Type B pancreatic cell (in vitro differentiated cells): ENCODE measurements around the gene BACE2. TPM values are rescaled to one million over a fixed set of nuclear protein-coding genes. Genes with fewer than 3 reads are reported as not detected.

ENCODE experiments used
- DNase-seq: peaks from one replicate; pipeline ENCODE4 v3.0.0; 2021; ENCODE audit warnings: mixed read lengths; ENCODE audit not compliant: unreplicated experiment; ENCODE audit errors: extremely low spot score
- H3K27ac Mint-ChIP-seq: 2 replicates; pipeline ENCODE4 v1.8.0; 2021; ENCODE audit warnings: mild to moderate bottlenecking, mixed read lengths
- H3K27me3 Mint-ChIP-seq: 2 replicates; pipeline ENCODE4 v1.8.0; 2021; ENCODE audit warnings: mixed read lengths
- H3K36me3 Mint-ChIP-seq: 2 replicates; pipeline ENCODE4 v1.8.0; 2021; ENCODE audit warnings: mixed read lengths
- H3K4me1 Mint-ChIP-seq: one replicate; pipeline ENCODE4 v1.8.0; 2021; ENCODE audit warnings: mixed read lengths; ENCODE audit not compliant: unreplicated experiment
- H3K4me3 Mint-ChIP-seq: 2 replicates; pipeline ENCODE4 v1.8.0; 2021; ENCODE audit warnings: mild to moderate bottlenecking, mixed read lengths
- H3K9me3 Mint-ChIP-seq: 2 replicates; pipeline ENCODE4 v1.8.0; 2021; ENCODE audit warnings: mixed read lengths
- CTCF ChIP-seq: fragments of 200-600 bp; sonication (generic); conservative IDR thresholded peaks from 2 replicates; pipeline ENCODE4 v1.5.0; 2021; ENCODE audit warnings: antibody characterized with exemption, mild to moderate bottlenecking
- total RNA-seq: library from RNA; stranded (reverse); gene quantifications from 2 replicates; pipeline ENCODE4 v1.2.1, GENCODE V29; 2021; ENCODE audit warnings: low replicate concordance

The BACE2 gene
- total RNA-seq, 1 donor from 2014 or later: 29.8 TPM

- H3K27me3 Mint-ChIP-seq: peaks cover 9% of the 10 kb centered on the region
- H3K9me3 Mint-ChIP-seq: no peaks in the 10 kb centered on the region
- TF ChIP-seq CTCF: no peak
- H3K4me3 Mint-ChIP-seq: no peak overlapping the region
- no peaks in the 10 kb centered on the region for H3K4me1 Mint-ChIP-seq
- H3K36me3 Mint-ChIP-seq: no peaks in the 10 kb centered on the region
- no peak for DNase-seq
- H3K27ac Mint-ChIP-seq: no peak overlapping the region
These were observed 19.2 kb upstream of the BACE2 start for GRCh38 chr21:41148798-41149197.

DNA sequence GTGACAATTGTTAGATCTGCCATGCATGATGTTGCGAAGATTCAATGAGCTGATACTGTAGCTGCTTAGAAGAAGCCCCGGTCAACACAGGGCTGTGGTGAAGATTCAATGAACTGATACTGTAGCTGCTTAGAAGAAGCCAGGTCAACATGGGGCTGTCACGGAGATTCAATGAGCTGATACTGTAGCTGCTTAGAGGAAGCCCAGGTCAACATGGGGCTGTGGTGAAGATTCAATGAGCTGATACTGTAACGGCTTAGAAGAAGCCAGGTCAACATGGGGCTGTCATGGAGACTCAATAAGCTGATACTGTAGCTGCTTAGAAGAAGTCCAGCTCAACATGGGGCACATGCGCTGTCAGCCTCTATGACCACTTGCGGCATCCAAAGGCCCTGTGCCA lies 18.8 kb upstream of the BACE2 start:
- DNase-seq: no peak
- no peaks in the 10 kb centered on the region for H3K4me1 Mint-ChIP-seq
- no peaks in the 10 kb centered on the region for H3K36me3 Mint-ChIP-seq
- no peak overlapping the region for H3K4me3 Mint-ChIP-seq
- H3K27me3 Mint-ChIP-seq: peaks cover 12% of the 10 kb centered on the region
- TF ChIP-seq CTCF: no peak
- H3K9me3 Mint-ChIP-seq: no peaks in the 10 kb centered on the region
- no peak overlapping the region for H3K27ac Mint-ChIP-seq

- Mint-ChIP-seq H3K36me3 (no peaks in the 10 kb centered on the region), H3K4me1 (no peaks in the 10 kb centered on the region), H3K27me3 (peaks cover 13% of the 10 kb centered on the region), H3K4me3 (no peak overlapping the region), H3K9me3 (no peaks in the 10 kb centered on the region), H3K27ac (no peak overlapping the region)
- no peak for DNase-seq
- TF ChIP-seq CTCF: no peak
These were observed 15.8 kb upstream of the BACE2 start for GRCh38 chr21:41152147-41152546.

DNA sequence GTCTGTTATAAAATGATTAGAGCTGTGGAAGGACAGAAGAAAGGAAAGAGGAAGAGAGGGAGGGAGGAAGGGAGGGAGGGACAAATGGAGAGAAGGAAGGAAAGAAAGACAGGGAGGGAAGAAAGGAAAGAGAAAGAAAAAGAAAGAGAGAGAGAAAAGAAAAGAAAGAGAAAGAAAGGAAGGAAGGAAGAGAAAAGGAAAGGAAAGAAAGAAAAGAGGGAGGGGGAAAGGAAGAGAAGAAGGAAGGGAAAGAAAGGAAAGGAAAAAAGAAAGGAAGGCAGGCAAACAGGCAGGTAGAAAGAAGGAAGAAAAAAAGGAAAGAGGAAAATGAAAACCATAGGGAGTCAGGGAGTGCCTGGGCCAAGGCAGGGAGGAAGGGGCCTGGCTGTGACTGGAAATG lies 14.5 kb upstream of the BACE2 start:
- no peak overlapping the region for H3K27ac Mint-ChIP-seq
- no peak for DNase-seq
- no peaks in the 10 kb centered on the region for H3K4me1 Mint-ChIP-seq
- peaks cover 5% of the 10 kb centered on the region for H3K9me3 Mint-ChIP-seq
- H3K36me3 Mint-ChIP-seq: no peaks in the 10 kb centered on the region
- H3K27me3 Mint-ChIP-seq: peaks cover 11% of the 10 kb centered on the region
- no peak overlapping the region for H3K4me3 Mint-ChIP-seq
- TF ChIP-seq CTCF: no peak

DNA sequence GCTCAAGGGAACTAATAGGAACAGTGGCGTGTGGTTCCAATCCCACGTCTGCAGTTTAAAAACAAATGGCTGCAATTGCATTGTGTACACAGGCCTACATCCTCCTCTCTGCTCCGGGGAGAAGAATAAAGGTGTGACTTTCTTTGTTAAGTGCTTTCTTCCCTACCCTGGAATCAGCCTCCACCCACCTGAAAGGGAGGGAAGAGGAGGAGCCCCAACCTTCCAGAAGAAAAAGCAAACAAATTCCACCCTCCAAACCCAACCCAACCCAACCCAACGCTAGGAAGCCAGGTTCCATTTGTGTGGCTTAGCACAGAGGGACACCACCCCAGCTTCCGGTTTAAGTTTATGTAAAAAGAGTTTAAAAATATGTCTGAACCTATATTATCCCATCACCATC lies 11.8 kb upstream of the BACE2 start:
- Mint-ChIP-seq H3K4me1 (no peaks in the 10 kb centered on the region), H3K27me3 (peaks cover 4% of the 10 kb centered on the region), H3K27ac (no peak overlapping the region), H3K36me3 (no peaks in the 10 kb centered on the region), H3K4me3 (no peak overlapping the region), H3K9me3 (peaks cover 5% of the 10 kb centered on the region)
- no peak for DNase-seq
- no peak for TF ChIP-seq CTCF

- Mint-ChIP-seq H3K27ac (no peak overlapping the region), H3K4me1 (no peaks in the 10 kb centered on the region), H3K27me3 (peaks cover 7% of the 10 kb centered on the region), H3K4me3 (no peak overlapping the region), H3K9me3 (peaks cover 5% of the 10 kb centered on the region), H3K36me3 (no peaks in the 10 kb centered on the region)
- TF ChIP-seq CTCF: no peak
- no peak for DNase-seq
These were observed 9.9 kb upstream of the BACE2 start for GRCh38 chr21:41158026-41158425.
